Hair follicle dermal papilla cell (primary cell): ENCODE data around the gene COA6. TPM values are rescaled to one million over a fixed set of nuclear protein-coding genes. Genes with fewer than 3 reads are reported as not detected.

Source experiments
- total RNA-seq: library from RNA; depleted of rRNA; stranded (reverse); fragments of >200 nt; gene quantifications from 2 replicates; pipeline ENCODE4 v1.2.3, GENCODE V29; 2012

COA6 gene
- 11.2 and 13.5 TPM in 2 replicates for total RNA-seq

GRCh38 chr1:234373064-234373958 lies at the start of gene COA6:
COA6 (plus strand) TSS chr1:234373456; CDS start chr1:234373467, 11 bp downstream.

Other genes starting within 250 kb of the COA6 start
- 13.2 and 17.7 TPM in 2 replicates for gene TARBP1, start 105.7 kb downstream of the COA6 start, total RNA-seq
- gene IRF2BP2, start 236.7 kb downstream of the COA6 start, total RNA-seq = 93.4 and 117 TPM in 2 replicates